BLaER1 treated with 17β-estradiol and CSF1 and Interleukin-3, amounts not matched to agents 10 nM and 100 nM (cell line): ENCODE data around the gene RNF41.
"Not testable (repeated sequence)": the region's sequence is repeated elsewhere in the genome, so short reads cannot be mapped to it uniquely, and the experiment has no call there.

Experiments used
- H3K27ac ChIP-seq, 11 experiments: shearing (Covaris generic); formaldehyde crosslinking; 2 replicates each; pipeline ENCODE4 v1.8.1; 2022
- H3K27me3 ChIP-seq, 11 experiments: shearing (Covaris generic); formaldehyde crosslinking; 2 replicates each; pipeline ENCODE4 v1.8.1; 2022
- H3K36me3 ChIP-seq, 11 experiments: shearing (Covaris generic); formaldehyde crosslinking; 2 replicates each; pipeline ENCODE4 v1.8.1; 2022
- H3K4me1 ChIP-seq, 10 experiments: shearing (Covaris generic); formaldehyde crosslinking; 2 replicates each; pipeline ENCODE4 v1.8.1; 2022
- H3K4me2 ChIP-seq, 11 experiments: shearing (Covaris generic); formaldehyde crosslinking; 2 replicates each; pipeline ENCODE4 v1.8.1; 2022
- H3K4me3 ChIP-seq, 10 experiments: shearing (Covaris generic); formaldehyde crosslinking; 2 replicates each; pipeline ENCODE4 v1.8.1; 2022
- H3K9ac ChIP-seq, 11 experiments: shearing (Covaris generic); formaldehyde crosslinking; 2 replicates each; pipeline ENCODE4 v1.8.1; 2022
- H3K9me3 ChIP-seq, 11 experiments: shearing (Covaris generic); formaldehyde crosslinking; replicated peaks in 1 of 11; 2 replicates each; pipeline ENCODE4 v1.8.1; 2022
- H4K20me1 ChIP-seq, 11 experiments: shearing (Covaris generic); formaldehyde crosslinking; 2 replicates each; pipeline ENCODE4 v1.8.1; 2022
- Cebpa-rat ChIP-seq, 11 experiments: shearing (Covaris generic); IDR thresholded peaks; 2 replicates each; pipeline ENCODE4 v1.8.1; 2022

Gene RNF41

GRCh38 chr12:56157201-56158028, 64.3 kb downstream of the RNF41 start:
- Histone ChIP-seq H3K27me3 (no peaks in the 10 kb centered on the region), H3K4me2 (peak overlapping the region; percentile 84 to 96 (median 95)), H4K20me1 (peaks cover 32 to 41% (median 36%) of the 10 kb centered on the region in 11 experiments), H3K4me1 (peaks cover 53 to 73% (median 67%) of the 10 kb centered on the region in 10 experiments), H3K9me3 (no peaks in the 10 kb centered on the region), H3K36me3 (peaks cover 42 to 64% (median 49%) of the 10 kb centered on the region in 11 experiments), H3K27ac (peak overlapping the region in 10 of 11 experiments; percentile 54 to 97 (median 92); a peak in 21 of 22 replicates), H3K9ac (peak overlapping the region; percentile 70 to 98 (median 94)), H3K4me3 (peak overlapping the region; percentile 63 to 99 (median 91))
- no peak for TF ChIP-seq Cebpa-rat (IDR thresholded peaks at IDR 0.05)

GRCh38 chr12:56156464-56157200, 65.1 kb downstream of the RNF41 start:
- H3K27me3 ChIP-seq, H3K9me3 ChIP-seq: not testable (repeated sequence)
- peak overlapping the region; percentile 70 to 98 (median 94) for H3K9ac ChIP-seq
- peaks cover 34 to 56% (median 41%) of the 10 kb centered on the region in 11 experiments for H3K36me3 ChIP-seq
- peaks cover 52 to 75% (median 67%) of the 10 kb centered on the region in 10 experiments for H3K4me1 ChIP-seq
- peak overlapping the region; percentile 63 to 99 (median 91) for H3K4me3 ChIP-seq
- peak overlapping the region in 10 of 11 experiments; percentile 54 to 97 (median 92); a peak in 21 of 22 replicates for H3K27ac ChIP-seq
- peak overlapping the region; percentile 84 to 96 (median 95) for H3K4me2 ChIP-seq
- H4K20me1 ChIP-seq: peaks cover 24 to 33% (median 28%) of the 10 kb centered on the region in 11 experiments

- TF ChIP-seq Cebpa-rat (IDR thresholded peaks at IDR 0.05): no peak
- peaks cover 12 to 20% (median 15%) of the 10 kb centered on the region in 11 experiments; a peak in 21 of 22 replicates for H4K20me1 ChIP-seq
- peaks cover 52 to 75% (median 66%) of the 10 kb centered on the region in 10 experiments for H3K4me1 ChIP-seq
- peak overlapping the region in 6 of 11 experiments; percentile 18 to 87 (median 30); a peak in 3 of 22 replicates for H3K9ac ChIP-seq
- peak overlapping the region in 5 of 11 experiments; percentile 27 to 97 (median 95); a peak in 7 of 22 replicates for H3K27ac ChIP-seq
- H3K36me3 ChIP-seq: peaks cover 21 to 44% (median 29%) of the 10 kb centered on the region in 11 experiments
- H3K27me3 ChIP-seq: no peaks in the 10 kb centered on the region
- H3K9me3 ChIP-seq: no peaks in the 10 kb centered on the region
- H3K4me3 ChIP-seq: no peak overlapping the region
- peak overlapping the region in 2 of 11 experiments; percentile 90 to 96; a peak in 2 of 22 replicates for H3K4me2 ChIP-seq
These were observed 66.4 kb downstream of the RNF41 start for GRCh38 chr12:56155256-56155845.

- H4K20me1 ChIP-seq: peaks cover 6 to 15% (median 10%) of the 10 kb centered on the region in 11 experiments; a peak in 19 of 22 replicates
- H3K36me3 ChIP-seq: peaks cover 16 to 38% (median 23%) of the 10 kb centered on the region in 11 experiments
- no peaks in the 10 kb centered on the region for H3K27me3 ChIP-seq
- peak overlapping the region in 9 of 11 experiments; percentile 5 to 88 (median 83); a peak in 8 of 22 replicates for H3K9ac ChIP-seq
- peaks cover 51 to 70% (median 61%) of the 10 kb centered on the region in 10 experiments for H3K4me1 ChIP-seq
- H3K27ac ChIP-seq: peak overlapping the region in 6 of 11 experiments; percentile 21 to 95 (median 88); a peak in 5 of 22 replicates
- no peak for TF ChIP-seq Cebpa-rat (IDR thresholded peaks at IDR 0.05)
- no peaks in the 10 kb centered on the region for H3K9me3 ChIP-seq
- H3K4me2 ChIP-seq: peak overlapping the region in 7 of 11 experiments; percentile 88 to 100 (median 98); a peak in 8 of 22 replicates
- no peak overlapping the region for H3K4me3 ChIP-seq
These were observed 66.9 kb downstream of the RNF41 start for GRCh38 chr12:56154818-56155217.

GRCh38 chr12:56154246-56154771, 67.4 kb downstream of the RNF41 start:
- Histone ChIP-seq H3K9ac (peak overlapping the region; percentile 74 to 88 (median 84); a peak in 17 of 22 replicates), H3K27ac (peak overlapping the region in 8 of 11 experiments; percentile 21 to 95 (median 89); a peak in 12 of 22 replicates), H4K20me1 (peaks cover 1 to 10% (median 4%) of the 10 kb centered on the region in 11 experiments; a peak in 15 of 22 replicates), H3K4me2 (peak overlapping the region; percentile 88 to 100 (median 97)), H3K4me3 (peak overlapping the region in 1 of 10 experiments; percentile 78; a peak in 2 of 20 replicates), H3K36me3 (peaks cover 11 to 33% (median 18%) of the 10 kb centered on the region in 11 experiments), H3K4me1 (peaks cover 47 to 65% (median 56%) of the 10 kb centered on the region in 10 experiments), H3K9me3 (no peaks in the 10 kb centered on the region), H3K27me3 (no peaks in the 10 kb centered on the region)
- TF ChIP-seq Cebpa-rat (IDR thresholded peaks at IDR 0.05): no peak

- TF ChIP-seq Cebpa-rat (IDR thresholded peaks at IDR 0.05): no peak
- peaks cover 47 to 65% (median 54%) of the 10 kb centered on the region in 10 experiments for H3K4me1 ChIP-seq
- peak overlapping the region in 9 of 11 experiments; percentile 84 to 92 (median 87); a peak in 15 of 22 replicates for H3K27ac ChIP-seq
- peak overlapping the region; percentile 88 to 100 (median 97) for H3K4me2 ChIP-seq
- H3K9me3 ChIP-seq: no peaks in the 10 kb centered on the region
- H3K27me3 ChIP-seq: no peaks in the 10 kb centered on the region
- peak overlapping the region; percentile 74 to 88 (median 84); a peak in 20 of 22 replicates for H3K9ac ChIP-seq
- H3K4me3 ChIP-seq: peak overlapping the region; percentile 62 to 80 (median 72); a peak in 14 of 20 replicates
- H3K36me3 ChIP-seq: peaks cover 11 to 30% (median 17%) of the 10 kb centered on the region in 11 experiments
- peaks cover 0 to 3% (median 0%) of the 10 kb centered on the region in 11 experiments; a peak in 4 of 22 replicates for H4K20me1 ChIP-seq
These were observed 68.0 kb downstream of the RNF41 start for GRCh38 chr12:56153678-56154065.

GRCh38 chr12:56152756-56153677, 68.7 kb downstream of the RNF41 start:
- Histone ChIP-seq H3K4me1 (peaks cover 47 to 65% (median 54%) of the 10 kb centered on the region in 10 experiments), H3K36me3 (peaks cover 11 to 30% (median 17%) of the 10 kb centered on the region in 11 experiments), H3K27ac (peak overlapping the region; percentile 75 to 92 (median 86))

More at GRCh38 chr12:56152756-56153677, 68.7 kb downstream of the RNF41 start:
- Histone ChIP-seq H4K20me1 (no peaks in the 10 kb centered on the region), H3K4me2 (peak overlapping the region; percentile 88 to 100 (median 97)), H3K27me3 (no peaks in the 10 kb centered on the region), H3K9ac (peak overlapping the region; percentile 74 to 88 (median 84)), H3K9me3 (no peaks in the 10 kb centered on the region), H3K4me3 (peak overlapping the region; percentile 62 to 80 (median 72))
- no peak for TF ChIP-seq Cebpa-rat (IDR thresholded peaks at IDR 0.05)
